RWPE2 (cell line): ENCODE measurements around the gene MKS1.

ENCODE experiments used
- ATAC-seq: fragments of 200-7000 bp; cut with Tn5 transposase; 3 replicates; pipeline ENCODE4 v1.9.1; 2021; ENCODE audit warnings: low read depth
- DNase-seq: peaks from one replicate; pipeline ENCODE4 v3.0.0-alpha.2; 2020; ENCODE audit warnings: low spot score
- H3K27ac ChIP-seq: fragments of 450-650 bp; 2 replicates; pipeline ENCODE4 v1.5.1; 2017; ENCODE audit warnings: mild to moderate bottlenecking; ENCODE audit not compliant: poor library complexity, severe bottlenecking
- H3K27me3 ChIP-seq: fragments of 250-450 bp; sonication (Bioruptor Pico); 2 replicates; pipeline ENCODE4 v1.5.1; 2021; ENCODE audit warnings: mild to moderate bottlenecking, moderate library complexity; ENCODE audit not compliant: insufficient read depth, poor library complexity, severe bottlenecking
- H3K36me3 ChIP-seq: fragments of 250-450 bp; sonication (Bioruptor Pico); 2 replicates; pipeline ENCODE4 v1.5.1; 2020; ENCODE audit warnings: low read depth, mild to moderate bottlenecking, moderate library complexity
- H3K4me1 ChIP-seq: fragments of 250-450 bp; sonication (Bioruptor Pico); 2 replicates; pipeline ENCODE4 v1.5.1; 2021; ENCODE audit warnings: mild to moderate bottlenecking, moderate library complexity; ENCODE audit not compliant: insufficient read depth, poor library complexity, severe bottlenecking
- H3K4me3 ChIP-seq: fragments of 250-450 bp; sonication (Bioruptor Pico); 2 replicates; pipeline ENCODE4 v1.5.1; 2021; ENCODE audit warnings: mild to moderate bottlenecking, moderate library complexity; ENCODE audit not compliant: severe bottlenecking
- H3K9me3 ChIP-seq: fragments of 250-450 bp; sonication (Bioruptor Pico); 2 replicates; pipeline ENCODE4 v1.5.1; 2021; ENCODE audit warnings: mild to moderate bottlenecking, moderate library complexity; ENCODE audit not compliant: severe bottlenecking
- TF ChIP-seq, protein P1 (sequence below): fragments of 450-650 bp; IDR thresholded peaks from one replicate; pipeline ENCODE4 v1.5.1; 2017; ENCODE audit warnings: mild to moderate bottlenecking, moderate library complexity; ENCODE audit not compliant: poor library complexity, severe bottlenecking

Gene MKS1

DNA sequence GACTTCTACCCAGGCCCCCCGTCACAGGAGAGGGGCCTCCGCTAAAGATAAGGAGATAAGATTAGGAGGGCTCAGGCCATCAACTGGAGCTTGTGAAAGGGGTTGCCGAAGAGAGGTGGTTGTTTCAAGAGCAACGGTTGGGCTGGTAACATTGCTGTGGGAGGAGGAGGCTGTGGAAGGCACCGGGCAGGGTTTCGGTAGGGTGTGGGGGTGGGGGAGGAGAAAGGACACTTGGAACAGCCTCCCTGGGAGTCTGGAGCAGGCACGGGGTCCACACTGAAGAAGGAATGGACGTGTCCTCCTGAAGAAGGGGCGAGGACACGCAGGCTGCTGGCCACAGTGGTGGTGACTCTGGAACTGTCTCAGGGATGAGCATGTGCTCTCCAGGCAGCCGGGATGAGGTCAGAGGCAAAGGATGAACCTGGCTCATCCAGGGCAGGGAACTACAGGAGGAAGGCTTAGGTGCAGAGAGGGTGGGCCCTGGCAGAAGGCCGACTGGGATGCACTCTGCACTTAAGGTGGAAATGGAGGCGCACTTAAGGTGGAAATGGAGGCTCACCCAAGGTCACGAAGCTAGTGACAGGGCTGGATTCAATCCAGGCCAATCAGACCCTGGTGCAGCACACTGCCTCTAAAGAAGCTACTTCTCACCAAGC is 27.7 kb downstream of the MKS1 start:
- no peaks in the 10 kb centered on the region for H3K9me3 ChIP-seq
- ATAC-seq (peak; percentile 48; the same call in 2 of the 3 replicates), DNase-seq (no peak)
- H3K4me1 ChIP-seq, result peaks cover 3% of the 10 kb centered on the region
- TF ChIP-seq, protein P1, sequence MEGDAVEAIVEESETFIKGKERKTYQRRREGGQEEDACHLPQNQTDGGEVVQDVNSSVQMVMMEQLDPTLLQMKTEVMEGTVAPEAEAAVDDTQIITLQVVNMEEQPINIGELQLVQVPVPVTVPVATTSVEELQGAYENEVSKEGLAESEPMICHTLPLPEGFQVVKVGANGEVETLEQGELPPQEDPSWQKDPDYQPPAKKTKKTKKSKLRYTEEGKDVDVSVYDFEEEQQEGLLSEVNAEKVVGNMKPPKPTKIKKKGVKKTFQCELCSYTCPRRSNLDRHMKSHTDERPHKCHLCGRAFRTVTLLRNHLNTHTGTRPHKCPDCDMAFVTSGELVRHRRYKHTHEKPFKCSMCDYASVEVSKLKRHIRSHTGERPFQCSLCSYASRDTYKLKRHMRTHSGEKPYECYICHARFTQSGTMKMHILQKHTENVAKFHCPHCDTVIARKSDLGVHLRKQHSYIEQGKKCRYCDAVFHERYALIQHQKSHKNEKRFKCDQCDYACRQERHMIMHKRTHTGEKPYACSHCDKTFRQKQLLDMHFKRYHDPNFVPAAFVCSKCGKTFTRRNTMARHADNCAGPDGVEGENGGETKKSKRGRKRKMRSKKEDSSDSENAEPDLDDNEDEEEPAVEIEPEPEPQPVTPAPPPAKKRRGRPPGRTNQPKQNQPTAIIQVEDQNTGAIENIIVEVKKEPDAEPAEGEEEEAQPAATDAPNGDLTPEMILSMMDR, result no peak
- no peak overlapping the region for H3K4me3 ChIP-seq
- H3K27ac ChIP-seq, result no peak overlapping the region
- no peaks in the 10 kb centered on the region for H3K36me3 ChIP-seq
- peaks cover 5% of the 10 kb centered on the region for H3K27me3 ChIP-seq

DNA sequence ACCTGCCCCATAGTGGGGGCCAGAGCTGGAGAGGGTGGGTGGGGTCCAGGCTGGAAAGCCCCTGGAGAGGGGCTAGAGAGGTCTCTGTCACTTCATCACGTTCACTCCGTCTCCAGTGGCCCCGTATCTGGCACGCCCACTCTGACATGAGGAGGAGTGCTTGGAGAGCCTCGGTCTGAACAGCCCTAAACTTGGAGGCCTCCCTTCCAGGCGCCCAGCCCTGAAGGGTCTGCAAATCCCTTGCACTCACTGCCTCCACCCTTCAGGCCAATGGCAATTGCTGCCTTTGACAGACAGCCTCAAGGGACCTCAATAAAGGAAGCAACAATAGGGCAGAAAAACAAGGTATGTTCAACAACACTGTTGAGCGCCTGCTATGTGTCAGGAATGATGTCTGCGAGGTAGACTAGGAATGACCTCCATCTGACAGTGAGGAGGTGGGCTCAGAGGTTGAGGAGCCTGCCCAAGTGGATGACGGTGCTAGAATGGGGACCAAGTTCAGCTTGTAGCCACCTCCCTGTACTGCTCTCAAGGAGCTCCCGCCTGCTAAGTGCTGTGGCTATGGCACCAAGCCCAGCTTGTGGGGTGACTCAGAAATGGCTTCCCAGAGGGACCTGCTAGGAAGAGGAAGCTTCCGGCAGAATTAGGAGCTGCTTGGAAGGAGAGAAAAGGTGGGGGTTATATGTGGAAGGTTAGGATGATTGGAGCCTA is 29.5 kb downstream of the MKS1 start:
- Histone ChIP-seq H3K9me3 (no peaks in the 10 kb centered on the region), H3K27me3 (peaks cover 5% of the 10 kb centered on the region), H3K27ac (no peak overlapping the region), H3K4me3 (no peak overlapping the region), H3K36me3 (no peaks in the 10 kb centered on the region), H3K4me1 (peaks cover 2% of the 10 kb centered on the region)
- TF ChIP-seq, protein P1, result no peak
- ATAC-seq (peak; percentile 84), DNase-seq (no peak)

DNA sequence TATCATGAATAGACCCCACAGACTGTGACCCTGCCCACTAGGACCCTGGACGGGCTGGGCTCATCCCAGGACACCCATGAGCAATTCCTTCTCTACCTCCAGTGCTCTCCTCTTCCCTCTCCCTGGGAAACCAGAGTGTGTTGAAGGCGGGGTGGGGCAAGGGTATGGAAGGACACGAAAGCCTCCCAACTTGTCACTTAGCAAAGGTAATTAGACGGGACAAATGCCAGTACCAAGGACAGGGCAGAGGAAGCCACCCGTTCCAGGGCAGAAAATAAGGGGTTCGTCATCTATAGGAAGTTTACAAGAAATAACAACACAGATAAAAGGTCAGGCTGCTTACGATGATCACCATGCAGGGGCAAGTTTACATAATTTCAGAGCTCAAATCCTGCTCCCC is 31.4 kb downstream of the MKS1 start:
- Histone ChIP-seq H3K4me3 (no peak overlapping the region), H3K27ac (no peak overlapping the region), H3K4me1 (peaks cover 4% of the 10 kb centered on the region), H3K36me3 (no peaks in the 10 kb centered on the region), H3K9me3 (no peaks in the 10 kb centered on the region), H3K27me3 (no peaks in the 10 kb centered on the region)
- no peak for ATAC-seq
- TF ChIP-seq, protein P1, result no peak
- DNase-seq, result no peak

DNA sequence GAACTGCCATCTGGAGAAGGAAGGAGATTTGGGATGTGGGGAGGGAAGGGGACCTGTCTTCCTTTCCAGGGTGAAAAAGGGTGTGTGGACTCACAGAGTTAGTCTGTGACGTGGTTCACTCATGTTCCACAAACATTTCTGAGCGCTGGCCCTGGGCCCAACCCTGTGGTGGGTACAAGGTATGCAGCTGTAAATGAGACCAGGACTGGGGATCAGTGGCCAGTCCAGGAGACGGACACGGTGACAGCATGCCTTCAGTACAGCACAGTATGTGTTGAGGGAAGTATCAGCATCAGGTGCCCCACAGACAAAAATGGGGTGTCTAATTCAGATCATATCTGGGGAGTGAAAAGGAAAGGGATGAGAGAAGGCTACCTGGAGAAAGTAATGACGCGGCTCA is 32.0 kb downstream of the MKS1 start:
- DNase-seq, result no peak
- H3K36me3 ChIP-seq, result no peaks in the 10 kb centered on the region
- no peak overlapping the region for H3K27ac ChIP-seq
- H3K9me3 ChIP-seq, result no peaks in the 10 kb centered on the region
- TF ChIP-seq, protein P1, result no peak
- ATAC-seq, result no peak
- H3K4me3 ChIP-seq, result no peak overlapping the region
- H3K27me3 ChIP-seq, result no peaks in the 10 kb centered on the region
- peaks cover 4% of the 10 kb centered on the region for H3K4me1 ChIP-seq

DNA sequence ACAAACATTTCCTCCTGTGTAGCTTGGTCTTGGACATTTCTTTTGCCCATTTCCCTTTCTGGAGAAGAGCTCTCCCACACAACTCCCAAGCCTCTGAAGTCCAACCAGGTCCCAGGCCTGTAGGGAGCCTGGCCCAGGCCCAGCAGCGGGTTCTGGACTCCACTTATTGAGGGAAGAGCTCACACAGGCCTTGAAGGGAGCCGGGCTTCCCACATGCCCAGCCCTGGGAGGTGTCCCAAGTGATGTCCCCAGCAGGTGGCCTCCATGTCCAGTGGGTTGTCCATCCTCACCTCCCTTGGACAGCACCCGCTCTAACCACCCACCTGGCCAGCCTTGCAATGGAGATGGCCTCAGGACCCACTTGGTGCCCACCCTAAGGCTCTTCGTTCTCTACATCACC is 32.5 kb downstream of the MKS1 start:
- H3K9me3 ChIP-seq, result no peaks in the 10 kb centered on the region
- H3K4me1 ChIP-seq, result peaks cover 4% of the 10 kb centered on the region
- no peaks in the 10 kb centered on the region for H3K36me3 ChIP-seq
- no peak for ATAC-seq
- TF ChIP-seq, protein P1, result no peak
- DNase-seq, result no peak
- H3K27ac ChIP-seq, result no peak overlapping the region
- no peaks in the 10 kb centered on the region for H3K27me3 ChIP-seq
- no peak overlapping the region for H3K4me3 ChIP-seq
